CD8-positive, alpha-beta memory T cell (primary cell): Measurements from ENCODE around the gene KCNIP1. TPM values are rescaled to one million over a fixed set of nuclear protein-coding genes. Genes with fewer than 3 reads are reported as not detected.
"Not testable (repeated sequence)": the region's sequence is repeated elsewhere in the genome, so short reads cannot be mapped to it uniquely, and the experiment has no call there.

Source experiments
- CTCF ChIA-PET: fragments of 350-600 bp; sonication (Branson Sonifier 250); formaldehyde crosslinking; loops from one replicate; lab custom pipeline; 2021; ENCODE audit warnings: antibody characterized with exemption; lab: Charles Lee
- POLR2A ChIA-PET: fragments of 350-600 bp; sonication (Branson Sonifier 250); formaldehyde crosslinking; loops from one replicate; lab custom pipeline; 2021; ENCODE audit warnings: antibody characterized with exemption; lab: Charles Lee
- DNase-seq, 5 donors: peaks; one replicate each; pipeline versions ENCODE4 v3.0.0 to v3.0.0-alpha.2; 2020 to 2022; ENCODE audit warnings: mixed read lengths in 1 of 5
- H3K27ac ChIP-seq: one replicate; pipeline ENCODE4 v1.7.0; 2013; ENCODE audit warnings: low read depth, mild to moderate bottlenecking, low read length, moderate library complexity
- H3K27me3 ChIP-seq: 2 replicates; pipeline ENCODE4 v1.7.0; 2013; ENCODE audit warnings: low read length, mild to moderate bottlenecking; ENCODE audit not compliant: insufficient read depth, poor library complexity, severe bottlenecking
- H3K36me3 ChIP-seq: 2 replicates; pipeline ENCODE4 v1.7.0; 2013; ENCODE audit warnings: mild to moderate bottlenecking, low read length, moderate library complexity; ENCODE audit not compliant: insufficient read depth
- H3K4me1 ChIP-seq: 2 replicates; pipeline ENCODE4 v1.7.0; 2013; ENCODE audit warnings: mild to moderate bottlenecking, low read length, moderate library complexity; ENCODE audit not compliant: insufficient read depth
- H3K4me3 ChIP-seq: 2 replicates; pipeline ENCODE4 v1.7.0; 2013; ENCODE audit warnings: mild to moderate bottlenecking, low read length
- H3K9me3 ChIP-seq: 2 replicates; pipeline ENCODE4 v1.7.0; 2013; ENCODE audit warnings: mild to moderate bottlenecking, low read length
- H3K27ac Mint-ChIP-seq, 8 donors: one replicate each; pipeline ENCODE4 v1.8.0; 2020 to 2021; ENCODE audit warnings: mixed read lengths in 8 of 8, mild to moderate bottlenecking in 6 of 8, inconsistent platforms in 3 of 8, moderate library complexity in 3 of 8
- H3K27me3 Mint-ChIP-seq, 2 donors: one replicate each; pipeline ENCODE4 v1.8.0; 2020 to 2021; ENCODE audit warnings: mixed read lengths in 2 of 2, mild to moderate bottlenecking in 1 of 2, moderate library complexity in 1 of 2
- H3K36me3 Mint-ChIP-seq, 3 donors: one replicate each; pipeline ENCODE4 v1.8.0; 2020 to 2021; ENCODE audit warnings: mixed read lengths in 3 of 3, inconsistent platforms in 1 of 3, mild to moderate bottlenecking in 1 of 3
- H3K4me1 Mint-ChIP-seq, 3 donors: one replicate each; pipeline ENCODE4 v1.8.0; 2020 to 2021; ENCODE audit warnings: mixed read lengths in 3 of 3, inconsistent platforms in 1 of 3, mild to moderate bottlenecking in 1 of 3
- H3K4me3 Mint-ChIP-seq, 7 donors: one replicate each; pipeline ENCODE4 v1.8.0; 2020 to 2021; ENCODE audit warnings: mixed read lengths in 7 of 7, mild to moderate bottlenecking in 6 of 7, moderate library complexity in 4 of 7, inconsistent platforms in 2 of 7
- H3K9me3 Mint-ChIP-seq, 5 donors: one replicate each; pipeline ENCODE4 v1.8.0; 2020 to 2022; ENCODE audit warnings: mixed read lengths in 5 of 5, mild to moderate bottlenecking in 3 of 5, moderate library complexity in 2 of 5, inconsistent platforms in 1 of 5
- polyA plus RNA-seq: library from polyadenylated mRNA; unstranded; fragments of 300-500 nt; fragmentation: Illumina TruSeq; gene quantifications from one replicate; pipeline ENCODE4 v1.2.3, GENCODE V29; 2021
- total RNA-seq, 2 experiments: library from RNA; stranded (reverse); gene quantifications; one replicate each; pipeline ENCODE4 v1.2.3, GENCODE V29; 2021

The KCNIP1 gene
- total and polyA plus RNA-seq, 3 experiments from 2014 or later: not detected

GRCh38 chr5:170752257-170753215, 248.7 kb downstream of the KCNIP1 start:
- Mint-ChIP-seq H3K9me3 (peaks cover 0 to 2% (median 0%) of the 10 kb centered on the region in 5 donors), H3K4me1 (no peaks in the 10 kb centered on the region), H3K27me3 (peaks cover 10 to 23% of the 10 kb centered on the region in 2 donors), H3K4me3 (no peak overlapping the region), H3K27ac (no peak overlapping the region), H3K36me3 (no peaks in the 10 kb centered on the region)
- Histone ChIP-seq H3K9me3 (no peaks in the 10 kb centered on the region), H3K4me3 (no peak overlapping the region), H3K36me3 (no peaks in the 10 kb centered on the region), H3K27me3 (no peaks in the 10 kb centered on the region), H3K27ac (no peak overlapping the region), H3K4me1 (no peaks in the 10 kb centered on the region)
- no peak for DNase-seq
- ChIA-PET POLR2A (no interaction called here), CTCF (no interaction called here)

DNA sequence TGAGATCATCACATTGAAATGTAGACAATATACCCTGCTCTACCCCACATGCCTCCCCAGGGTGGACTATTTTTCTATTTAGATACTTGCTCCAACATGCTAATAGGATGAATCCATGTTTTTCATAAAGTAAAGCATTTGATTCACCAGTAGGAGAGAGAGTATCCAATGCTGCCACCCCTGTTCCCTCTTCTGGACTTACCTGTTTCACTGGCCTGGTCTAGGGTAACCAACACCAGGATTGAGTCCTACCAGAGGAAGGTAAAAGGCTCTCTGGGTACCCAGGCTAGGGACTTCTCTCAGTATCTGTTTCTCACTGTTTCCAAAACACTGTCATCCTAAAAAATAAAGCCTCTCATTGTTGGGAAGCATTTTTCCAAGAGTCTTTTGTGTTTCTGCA, 249.5 kb downstream of the KCNIP1 start:
- no peak overlapping the region for H3K4me3 Mint-ChIP-seq
- Histone ChIP-seq H3K9me3 (no peaks in the 10 kb centered on the region), H3K4me1 (no peaks in the 10 kb centered on the region), H3K27ac (no peak overlapping the region), H3K27me3 (no peaks in the 10 kb centered on the region), H3K36me3 (no peaks in the 10 kb centered on the region), H3K4me3 (no peak overlapping the region)
- no peak overlapping the region for H3K27ac Mint-ChIP-seq
- POLR2A ChIA-PET: no interaction called here
- peaks cover 9 to 16% of the 10 kb centered on the region in 2 donors for H3K27me3 Mint-ChIP-seq
- H3K9me3 Mint-ChIP-seq: peaks cover 0 to 2% (median 0%) of the 10 kb centered on the region in 5 donors
- DNase-seq: no peak
- CTCF ChIA-PET: no interaction called here
- H3K36me3 Mint-ChIP-seq: no peaks in the 10 kb centered on the region
- no peaks in the 10 kb centered on the region for H3K4me1 Mint-ChIP-seq

GRCh38 chr5:170754508-170754907, 250.7 kb downstream of the KCNIP1 start:
- H3K27ac Mint-ChIP-seq, H3K4me1 ChIP-seq, H3K4me1 Mint-ChIP-seq, H3K27ac ChIP-seq, H3K9me3 Mint-ChIP-seq, H3K9me3 ChIP-seq, H3K4me3 Mint-ChIP-seq, H3K4me3 ChIP-seq, POLR2A ChIA-PET, H3K27me3 ChIP-seq, CTCF ChIA-PET, H3K36me3 ChIP-seq, DNase-seq, H3K36me3 Mint-ChIP-seq, H3K27me3 Mint-ChIP-seq: not testable (repeated sequence)

DNA sequence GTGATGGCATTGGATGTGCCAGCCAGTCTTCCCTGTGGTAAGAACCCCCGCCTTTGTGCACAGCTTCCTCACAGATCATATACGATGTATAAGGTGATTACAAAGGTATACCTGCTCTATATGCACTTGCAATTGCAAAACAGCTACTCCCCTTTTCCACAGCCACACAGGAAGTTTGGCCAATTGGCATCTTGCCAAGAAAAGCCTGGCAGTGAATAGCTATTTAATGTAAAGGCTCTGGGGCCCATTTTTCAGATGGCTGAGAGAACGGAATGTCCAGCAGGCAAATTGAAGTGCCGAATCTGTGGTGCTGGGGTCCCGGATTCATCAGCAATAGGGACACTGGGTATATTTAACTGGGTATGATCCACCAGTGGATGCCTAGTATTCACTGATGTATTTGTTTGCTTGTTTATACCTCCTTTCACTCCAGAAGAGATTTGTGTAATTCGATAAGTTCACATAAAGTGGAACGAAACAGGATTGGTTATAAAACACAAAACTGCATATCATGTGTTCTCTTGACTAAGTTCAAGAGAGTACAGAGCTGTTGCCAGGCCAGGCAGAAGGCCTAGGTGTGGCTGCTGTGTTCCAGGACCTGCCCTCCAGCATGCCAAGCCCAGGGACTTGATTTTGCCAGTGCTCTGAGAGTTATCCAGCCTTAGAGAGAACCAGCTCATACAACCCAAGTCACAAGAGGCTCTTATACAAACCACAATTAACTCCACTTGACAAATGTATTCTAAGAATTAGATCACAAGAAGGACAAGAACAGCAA, 252.0 kb downstream of the KCNIP1 start:
- H3K9me3 Mint-ChIP-seq: peaks cover 0 to 2% (median 0%) of the 10 kb centered on the region in 5 donors
- no peak overlapping the region for H3K4me3 Mint-ChIP-seq
- H3K27ac ChIP-seq: no peak overlapping the region
- H3K36me3 Mint-ChIP-seq: no peaks in the 10 kb centered on the region
- CTCF ChIA-PET: no interaction called here
- no peaks in the 10 kb centered on the region for H3K9me3 ChIP-seq
- H3K27ac Mint-ChIP-seq: peak overlapping the region in 1 of 8 donors; percentile 54
- no peaks in the 10 kb centered on the region for H3K4me1 ChIP-seq
- no peak for DNase-seq
- H3K36me3 ChIP-seq: no peaks in the 10 kb centered on the region
- H3K27me3 ChIP-seq: no peaks in the 10 kb centered on the region
- peaks cover 5 to 9% of the 10 kb centered on the region in 2 donors for H3K27me3 Mint-ChIP-seq
- POLR2A ChIA-PET: no interaction called here
- no peaks in the 10 kb centered on the region for H3K4me1 Mint-ChIP-seq
- H3K4me3 ChIP-seq: no peak overlapping the region

- CTCF ChIA-PET: no interaction called here
- Histone ChIP-seq H3K36me3 (no peaks in the 10 kb centered on the region), H3K9me3 (no peaks in the 10 kb centered on the region), H3K27ac (no peak overlapping the region), H3K4me3 (no peak overlapping the region), H3K27me3 (no peaks in the 10 kb centered on the region), H3K4me1 (no peaks in the 10 kb centered on the region)
- Mint-ChIP-seq H3K4me3 (no peak overlapping the region), H3K27me3 (peaks cover 5 to 10% of the 10 kb centered on the region in 2 donors), H3K36me3 (no peaks in the 10 kb centered on the region), H3K27ac (no peak overlapping the region), H3K9me3 (peaks cover 0 to 2% (median 0%) of the 10 kb centered on the region in 5 donors), H3K4me1 (no peaks in the 10 kb centered on the region)
- POLR2A ChIA-PET: no interaction called here
- no peak for DNase-seq
These were observed 252.9 kb downstream of the KCNIP1 start for GRCh38 chr5:170756691-170757090.

GRCh38 chr5:170757182-170757601, 253.4 kb downstream of the KCNIP1 start:
- CTCF ChIA-PET: no interaction called here
- no peak overlapping the region for H3K4me3 ChIP-seq
- no peaks in the 10 kb centered on the region for H3K4me1 Mint-ChIP-seq
- no peaks in the 10 kb centered on the region for H3K9me3 ChIP-seq
- no peak for DNase-seq
- no peaks in the 10 kb centered on the region for H3K4me1 ChIP-seq
- H3K27me3 Mint-ChIP-seq: peaks cover 5 to 10% of the 10 kb centered on the region in 2 donors
- no peaks in the 10 kb centered on the region for H3K36me3 Mint-ChIP-seq
- peaks cover 0 to 2% (median 0%) of the 10 kb centered on the region in 5 donors for H3K9me3 Mint-ChIP-seq
- no peak overlapping the region for H3K27ac Mint-ChIP-seq
- POLR2A ChIA-PET: no interaction called here
- no peak overlapping the region for H3K27ac ChIP-seq
- no peak overlapping the region for H3K4me3 Mint-ChIP-seq
- no peaks in the 10 kb centered on the region for H3K36me3 ChIP-seq
- H3K27me3 ChIP-seq: no peaks in the 10 kb centered on the region

DNA sequence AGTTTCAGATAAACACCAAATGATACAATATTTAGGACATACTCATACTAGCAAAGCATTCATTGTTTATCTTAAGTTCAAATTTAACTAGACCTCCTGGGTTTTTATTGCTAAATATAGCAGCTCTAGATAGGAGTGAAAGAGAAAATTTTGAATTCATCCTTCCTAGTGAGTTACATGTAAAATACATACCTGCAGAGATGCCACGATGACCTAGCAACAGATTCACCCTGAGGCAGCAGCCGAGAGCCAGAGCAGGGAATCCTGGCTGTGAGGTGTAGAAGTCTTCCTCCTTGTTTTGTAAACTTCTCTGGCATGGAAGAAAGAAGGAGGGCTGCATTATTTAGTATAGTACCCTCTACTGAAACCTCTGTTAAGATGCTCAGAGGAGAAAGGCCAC, 253.8 kb downstream of the KCNIP1 start:
- H3K9me3 ChIP-seq: no peaks in the 10 kb centered on the region
- Mint-ChIP-seq H3K4me1 (no peaks in the 10 kb centered on the region), H3K27ac (no peak overlapping the region), H3K9me3 (peaks cover 0 to under 1% (median 0%) of the 10 kb centered on the region in 5 donors), H3K36me3 (no peaks in the 10 kb centered on the region), H3K4me3 (no peak overlapping the region), H3K27me3 (peaks cover 4 to 8% of the 10 kb centered on the region in 2 donors)
- CTCF ChIA-PET: no interaction called here
- no peak for DNase-seq
- H3K36me3 ChIP-seq: no peaks in the 10 kb centered on the region
- no peaks in the 10 kb centered on the region for H3K27me3 ChIP-seq
- H3K4me3 ChIP-seq: no peak overlapping the region
- POLR2A ChIA-PET: no interaction called here
- H3K27ac ChIP-seq: no peak overlapping the region
- H3K4me1 ChIP-seq: no peaks in the 10 kb centered on the region

DNA sequence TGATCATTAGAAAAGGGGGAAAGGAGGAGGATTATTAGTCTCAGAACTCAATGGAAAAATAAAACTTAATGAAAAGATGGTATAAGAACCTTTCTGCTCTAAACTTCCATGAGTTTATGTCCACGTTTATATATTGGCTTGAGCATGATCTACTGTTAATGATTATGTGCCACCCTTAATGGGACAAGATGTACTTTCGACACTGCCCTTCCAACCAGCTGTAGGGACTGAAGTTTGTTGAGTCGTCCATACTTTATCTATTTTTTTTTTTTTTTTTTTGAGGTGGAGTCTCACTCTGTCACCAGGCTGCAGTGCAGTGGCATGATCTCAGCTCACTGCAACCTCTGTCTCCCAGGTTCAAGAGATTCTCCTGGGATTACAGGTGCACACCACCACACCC, 254.7 kb downstream of the KCNIP1 start:
- no peaks in the 10 kb centered on the region for H3K9me3 ChIP-seq
- H3K9me3 Mint-ChIP-seq: no peaks in the 10 kb centered on the region
- POLR2A ChIA-PET: no interaction called here
- H3K4me3 Mint-ChIP-seq: no peak overlapping the region
- no peak overlapping the region for H3K27ac Mint-ChIP-seq
- no peaks in the 10 kb centered on the region for H3K27me3 ChIP-seq
- H3K4me1 ChIP-seq: no peaks in the 10 kb centered on the region
- no peak overlapping the region for H3K27ac ChIP-seq
- no peak for DNase-seq
- no peaks in the 10 kb centered on the region for H3K36me3 Mint-ChIP-seq
- H3K4me3 ChIP-seq: no peak overlapping the region
- H3K36me3 ChIP-seq: no peaks in the 10 kb centered on the region
- no peaks in the 10 kb centered on the region for H3K4me1 Mint-ChIP-seq
- CTCF ChIA-PET: no interaction called here
- peaks cover 3 to 7% of the 10 kb centered on the region in 2 donors for H3K27me3 Mint-ChIP-seq
